HL-60 (cell line): Measurements from ENCODE around the gene KCTD16.

Experiments
- POLR2AphosphoS5 ChIP-seq: IDR thresholded peaks from 2 replicates; pipeline ENCODE4 v1.6.1; 2012; ENCODE audit warnings: low read depth
- SPI1 ChIP-seq: IDR thresholded peaks from 2 replicates; pipeline ENCODE4 v1.6.1; 2012; ENCODE audit warnings: low read depth, mild to moderate bottlenecking, borderline replicate concordance
- TF ChIP-seq, protein P1 (sequence below): IDR thresholded peaks from one replicate; pipeline ENCODE4 v1.5.1; 2011; ENCODE audit warnings: low read length, control low read depth, inconsistent platforms; ENCODE audit not compliant: insufficient read depth
- TF ChIP-seq, protein P2 (sequence below): IDR thresholded peaks from 2 replicates; pipeline ENCODE4 v1.6.1; 2012; ENCODE audit warnings: low read depth; ENCODE audit not compliant: insufficient replicate concordance

DNA sequence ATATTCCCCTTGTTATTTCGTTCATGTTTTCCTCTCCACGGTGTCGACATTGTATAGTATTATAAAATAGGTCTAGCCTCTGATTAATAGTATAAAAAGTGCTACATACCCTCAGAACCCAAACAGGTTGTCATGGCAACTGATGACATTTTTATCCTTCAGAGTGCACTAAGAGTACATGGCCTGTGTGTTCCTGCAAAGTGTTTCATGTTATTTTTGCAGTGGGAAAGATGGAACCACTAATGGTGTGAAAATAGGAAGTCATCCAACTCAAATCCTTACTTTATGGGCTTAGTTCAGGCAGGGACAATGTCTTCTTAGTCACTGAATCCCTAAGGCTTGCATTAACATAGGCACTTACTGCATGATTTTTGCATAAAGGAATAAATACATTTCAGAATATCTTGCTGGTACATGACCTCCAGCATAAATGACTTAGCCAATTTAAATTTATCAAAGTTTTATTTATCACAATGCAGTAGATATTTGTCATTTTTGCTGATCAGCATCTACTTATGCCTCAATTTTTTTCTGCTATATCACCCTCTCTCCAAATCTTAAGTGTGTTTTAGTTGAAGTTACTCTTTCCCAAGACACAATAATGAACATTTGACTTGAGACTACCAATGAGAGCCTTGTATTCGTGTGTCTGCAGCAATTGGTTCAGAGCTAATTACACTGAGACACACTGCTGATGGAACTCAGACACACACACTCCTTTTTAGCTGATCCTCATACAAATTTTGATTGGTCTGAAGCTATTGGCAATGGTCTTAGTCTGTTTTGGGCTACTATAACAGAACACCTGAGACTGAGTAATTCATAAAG, 243.7 kb downstream of the KCTD16 start:
- TF ChIP-seq POLR2AphosphoS5 = no peak
- TF ChIP-seq, protein P1, sequence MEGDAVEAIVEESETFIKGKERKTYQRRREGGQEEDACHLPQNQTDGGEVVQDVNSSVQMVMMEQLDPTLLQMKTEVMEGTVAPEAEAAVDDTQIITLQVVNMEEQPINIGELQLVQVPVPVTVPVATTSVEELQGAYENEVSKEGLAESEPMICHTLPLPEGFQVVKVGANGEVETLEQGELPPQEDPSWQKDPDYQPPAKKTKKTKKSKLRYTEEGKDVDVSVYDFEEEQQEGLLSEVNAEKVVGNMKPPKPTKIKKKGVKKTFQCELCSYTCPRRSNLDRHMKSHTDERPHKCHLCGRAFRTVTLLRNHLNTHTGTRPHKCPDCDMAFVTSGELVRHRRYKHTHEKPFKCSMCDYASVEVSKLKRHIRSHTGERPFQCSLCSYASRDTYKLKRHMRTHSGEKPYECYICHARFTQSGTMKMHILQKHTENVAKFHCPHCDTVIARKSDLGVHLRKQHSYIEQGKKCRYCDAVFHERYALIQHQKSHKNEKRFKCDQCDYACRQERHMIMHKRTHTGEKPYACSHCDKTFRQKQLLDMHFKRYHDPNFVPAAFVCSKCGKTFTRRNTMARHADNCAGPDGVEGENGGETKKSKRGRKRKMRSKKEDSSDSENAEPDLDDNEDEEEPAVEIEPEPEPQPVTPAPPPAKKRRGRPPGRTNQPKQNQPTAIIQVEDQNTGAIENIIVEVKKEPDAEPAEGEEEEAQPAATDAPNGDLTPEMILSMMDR = no peak
- no peak for TF ChIP-seq SPI1
- TF ChIP-seq, protein P2, sequence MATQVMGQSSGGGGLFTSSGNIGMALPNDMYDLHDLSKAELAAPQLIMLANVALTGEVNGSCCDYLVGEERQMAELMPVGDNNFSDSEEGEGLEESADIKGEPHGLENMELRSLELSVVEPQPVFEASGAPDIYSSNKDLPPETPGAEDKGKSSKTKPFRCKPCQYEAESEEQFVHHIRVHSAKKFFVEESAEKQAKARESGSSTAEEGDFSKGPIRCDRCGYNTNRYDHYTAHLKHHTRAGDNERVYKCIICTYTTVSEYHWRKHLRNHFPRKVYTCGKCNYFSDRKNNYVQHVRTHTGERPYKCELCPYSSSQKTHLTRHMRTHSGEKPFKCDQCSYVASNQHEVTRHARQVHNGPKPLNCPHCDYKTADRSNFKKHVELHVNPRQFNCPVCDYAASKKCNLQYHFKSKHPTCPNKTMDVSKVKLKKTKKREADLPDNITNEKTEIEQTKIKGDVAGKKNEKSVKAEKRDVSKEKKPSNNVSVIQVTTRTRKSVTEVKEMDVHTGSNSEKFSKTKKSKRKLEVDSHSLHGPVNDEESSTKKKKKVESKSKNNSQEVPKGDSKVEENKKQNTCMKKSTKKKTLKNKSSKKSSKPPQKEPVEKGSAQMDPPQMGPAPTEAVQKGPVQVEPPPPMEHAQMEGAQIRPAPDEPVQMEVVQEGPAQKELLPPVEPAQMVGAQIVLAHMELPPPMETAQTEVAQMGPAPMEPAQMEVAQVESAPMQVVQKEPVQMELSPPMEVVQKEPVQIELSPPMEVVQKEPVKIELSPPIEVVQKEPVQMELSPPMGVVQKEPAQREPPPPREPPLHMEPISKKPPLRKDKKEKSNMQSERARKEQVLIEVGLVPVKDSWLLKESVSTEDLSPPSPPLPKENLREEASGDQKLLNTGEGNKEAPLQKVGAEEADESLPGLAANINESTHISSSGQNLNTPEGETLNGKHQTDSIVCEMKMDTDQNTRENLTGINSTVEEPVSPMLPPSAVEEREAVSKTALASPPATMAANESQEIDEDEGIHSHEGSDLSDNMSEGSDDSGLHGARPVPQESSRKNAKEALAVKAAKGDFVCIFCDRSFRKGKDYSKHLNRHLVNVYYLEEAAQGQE = no peak
